Natural killer cell (primary cell): Measurements from ENCODE around the gene DDX10. TPM values are rescaled to one million over a fixed set of nuclear protein-coding genes. Genes with fewer than 3 reads are reported as not detected.

Source experiments
- ATAC-seq, 3 donors: fragments of 150-1000 bp in 2 of 3; fragments of 200-7000 bp in 1 of 3; cut with Tn5 transposase; 1 replicate in 1 of 3; 2 replicates in 2 of 3; pipeline ENCODE4 v1.10.0; 2021; ENCODE audit warnings: mild to moderate bottlenecking in 2 of 3, moderate library complexity in 2 of 3
- DNase-seq, 2 donors: peaks; one replicate each; pipeline versions ENCODE4 v3.0.0 to v3.0.0-alpha.2; 2013 to 2021; ENCODE audit warnings: mixed read lengths in 1 of 2
- H3K27ac ChIP-seq: one replicate; pipeline ENCODE4 v1.5.1; 2013; ENCODE audit warnings: mild to moderate bottlenecking, low read length
- H3K27me3 ChIP-seq: one replicate; pipeline ENCODE4 v1.6.1; 2013; ENCODE audit warnings: low read length; ENCODE audit not compliant: control insufficient read depth, insufficient read depth
- H3K36me3 ChIP-seq: one replicate; pipeline ENCODE4 v1.6.1; 2013; ENCODE audit warnings: low read length; ENCODE audit not compliant: control insufficient read depth, insufficient read depth
- H3K4me1 ChIP-seq: one replicate; pipeline ENCODE4 v1.6.1; 2013; ENCODE audit warnings: low read length; ENCODE audit not compliant: control insufficient read depth, insufficient read depth
- H3K4me3 ChIP-seq: one replicate; pipeline ENCODE4 v1.5.1; 2013; ENCODE audit warnings: low read length
- H3K9me3 ChIP-seq: one replicate; pipeline ENCODE4 v1.6.1; 2013; ENCODE audit warnings: low read length; ENCODE audit not compliant: control insufficient read depth, insufficient read depth
- H3K27ac Mint-ChIP-seq, 2 donors: one replicate each; pipeline ENCODE4 v1.8.0; 2022; ENCODE audit warnings: mild to moderate bottlenecking in 2 of 2, mixed read lengths in 2 of 2, moderate library complexity in 1 of 2
- H3K27me3 Mint-ChIP-seq, 2 donors: one replicate each; pipeline ENCODE4 v1.8.0; 2022; ENCODE audit warnings: low read depth in 2 of 2, mixed read lengths in 2 of 2
- H3K36me3 Mint-ChIP-seq: one replicate; pipeline ENCODE4 v1.8.0; 2022; ENCODE audit warnings: mixed read lengths
- H3K4me1 Mint-ChIP-seq, 2 donors: one replicate each; pipeline ENCODE4 v1.8.0; 2022; ENCODE audit warnings: mixed read lengths in 2 of 2
- H3K4me3 Mint-ChIP-seq: one replicate; pipeline ENCODE4 v1.8.0; 2022; ENCODE audit warnings: mild to moderate bottlenecking, moderate library complexity, mixed read lengths
- H3K9me3 Mint-ChIP-seq, 2 donors: one replicate each; pipeline ENCODE4 v1.8.0; 2022; ENCODE audit warnings: mixed read lengths in 2 of 2
- CTCF ChIP-seq: fragments of 200-600 bp; IDR thresholded peaks from one replicate; pipeline ENCODE4 v1.8.0; 2022; ENCODE audit warnings: antibody characterized with exemption
- WGBS: methylation state at CpG from one replicate; pipeline ENCODE4 v1.1.7; 2013; ENCODE audit warnings: missing lambda C conversion rate; ENCODE audit not compliant: insufficient coverage; 5-methylcytosine and 5-hydroxymethylcytosine counted together
- intact Hi-C: fragments of 100-400 bp; cut with micrococcal nuclease; formaldehyde crosslinking; loops from one replicate; pipeline ENCODE4 v1.14.2; 2022
- total RNA-seq, 4 donors: library from RNA; stranded (reverse); fragments of 120-200 nt in 1 of 4; gene quantifications; one replicate each; pipeline versions ENCODE4 v1.2.3 to v1.2.4, GENCODE V29; 2013 to 2022

DDX10 gene
- total RNA-seq, 3 donors from 2014 or later (not counting 1 experiment from before 2014, with no cell fraction given), result 23.4 to 30.9 (median 24.9) TPM

DNA sequence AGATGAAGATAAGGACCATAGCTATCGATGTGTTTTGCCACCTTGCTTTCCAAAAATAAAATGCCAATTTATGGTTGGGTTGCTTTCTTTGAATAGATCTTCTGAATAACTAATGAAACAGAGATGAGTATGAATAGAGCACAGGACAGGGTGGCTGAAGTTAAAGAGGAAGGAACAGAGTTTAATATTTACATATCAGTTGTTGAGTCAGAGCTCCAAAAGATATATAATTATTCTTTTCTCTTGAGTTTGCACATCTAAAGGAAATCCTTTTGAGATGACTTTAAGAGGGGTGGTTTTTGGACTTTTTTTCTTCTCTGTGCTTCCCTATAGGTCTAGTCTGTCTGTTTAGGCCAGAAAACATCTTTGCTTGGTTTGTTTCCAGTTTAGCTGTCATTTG is 115.2 kb downstream of the DDX10 start:
- Mint-ChIP-seq H3K9me3 (peaks cover 0 to 3% of the 10 kb centered on the region in 2 donors), H3K4me3 (no peak overlapping the region), H3K4me1 (peaks cover 34 to 39% of the 10 kb centered on the region in 2 donors), H3K27ac (peak overlapping the region in 1 of 2 donors; percentile 53), H3K36me3 (no peaks in the 10 kb centered on the region), H3K27me3 (no peaks in the 10 kb centered on the region)
- DNase-seq (no peak), ATAC-seq (no peak)
- Histone ChIP-seq H3K9me3 (no peaks in the 10 kb centered on the region), H3K4me3 (no peak overlapping the region), H3K36me3 (no peaks in the 10 kb centered on the region), H3K27me3 (no peaks in the 10 kb centered on the region), H3K4me1 (no peaks in the 10 kb centered on the region), H3K27ac (no peak overlapping the region)
- intact Hi-C loops, result no loop called here
- 58% methylated on average over 1 of the region's 1 CpG for WGBS
- TF ChIP-seq CTCF, result no peak

DNA sequence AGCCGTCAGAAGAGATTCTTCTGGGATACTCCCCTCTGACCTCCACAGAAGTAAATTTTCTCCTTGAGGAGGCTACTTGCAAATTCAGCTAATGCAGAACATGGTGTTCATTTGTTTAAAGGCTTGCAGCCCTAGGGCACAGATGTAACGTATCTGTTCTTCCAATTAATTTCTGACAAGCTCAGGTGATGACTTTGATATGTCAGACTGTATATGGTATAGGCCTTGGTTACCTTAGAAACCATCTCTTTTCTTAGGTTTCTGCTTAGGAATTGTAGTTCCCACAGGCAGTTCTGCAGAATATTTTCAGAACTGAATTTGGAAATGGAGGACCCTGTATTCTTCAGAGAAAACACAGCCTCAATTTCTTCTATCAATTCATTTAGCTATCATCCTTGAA is 117.1 kb downstream of the DDX10 start:
- ATAC-seq (no peak), DNase-seq (no peak)
- no peak for TF ChIP-seq CTCF
- no peaks in the 10 kb centered on the region for H3K9me3 ChIP-seq
- intact Hi-C loops, result no loop called here
- no peaks in the 10 kb centered on the region for H3K4me1 ChIP-seq
- 86% methylated on average over 2 of the region's 2 CpGs for WGBS
- no peaks in the 10 kb centered on the region for H3K36me3 ChIP-seq
- Mint-ChIP-seq H3K36me3 (no peaks in the 10 kb centered on the region), H3K4me1 (peaks cover 49 to 55% of the 10 kb centered on the region in 2 donors), H3K27ac (peak overlapping the region; percentile 49 to 63), H3K4me3 (no peak overlapping the region), H3K9me3 (peaks cover 0 to 3% of the 10 kb centered on the region in 2 donors), H3K27me3 (no peaks in the 10 kb centered on the region)
- H3K4me3 ChIP-seq, result no peak overlapping the region
- no peaks in the 10 kb centered on the region for H3K27me3 ChIP-seq
- H3K27ac ChIP-seq, result no peak overlapping the region

DNA sequence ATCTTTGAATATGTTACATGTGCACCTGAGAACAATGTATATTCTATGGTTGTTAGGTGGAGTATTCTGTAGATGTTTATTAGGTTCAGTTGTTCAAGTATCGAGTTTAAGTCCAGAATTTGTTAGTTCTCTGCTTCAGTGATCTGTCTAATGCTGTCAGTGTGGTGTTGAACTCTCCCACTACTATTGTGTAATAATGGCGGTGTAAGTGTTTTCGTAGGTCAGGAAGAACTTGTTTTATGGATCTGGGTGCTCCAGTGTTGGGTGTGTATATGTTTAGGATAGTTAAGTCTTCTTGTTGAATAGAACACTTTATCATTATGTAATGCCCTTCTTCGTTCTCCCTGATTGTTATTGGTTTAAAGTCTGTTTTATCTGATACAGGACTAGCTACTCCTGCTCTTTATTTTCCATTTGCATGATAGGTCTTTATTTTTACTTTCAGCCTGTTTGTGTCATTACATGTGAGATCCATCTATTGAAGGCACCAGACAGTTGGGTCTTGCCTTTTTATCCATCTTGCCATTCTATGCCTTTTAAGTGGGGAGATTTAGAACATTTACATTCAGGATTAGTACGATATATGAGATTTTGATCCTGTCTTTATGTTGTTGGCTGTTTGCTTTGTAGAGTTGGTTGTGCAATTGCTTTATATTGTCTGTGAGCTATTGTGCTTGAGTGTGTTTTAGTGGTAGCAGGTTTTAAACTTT is 121.6 kb downstream of the DDX10 start:
- no peaks in the 10 kb centered on the region for H3K27me3 Mint-ChIP-seq
- ATAC-seq (no peak), DNase-seq (no peak)
- TF ChIP-seq CTCF, result no peak
- 90% methylated on average over 4 of the region's 5 CpGs for WGBS
- Histone ChIP-seq H3K27me3 (no peaks in the 10 kb centered on the region), H3K4me1 (no peaks in the 10 kb centered on the region), H3K9me3 (no peaks in the 10 kb centered on the region), H3K4me3 (no peak overlapping the region), H3K36me3 (no peaks in the 10 kb centered on the region), H3K27ac (no peak overlapping the region)
- H3K36me3 Mint-ChIP-seq, result no peaks in the 10 kb centered on the region
- H3K9me3 Mint-ChIP-seq, result no peaks in the 10 kb centered on the region
- no peak overlapping the region for H3K27ac Mint-ChIP-seq
- intact Hi-C loops, result no loop called here
- H3K4me1 Mint-ChIP-seq, result peaks cover 48 to 56% of the 10 kb centered on the region in 2 donors
- no peak overlapping the region for H3K4me3 Mint-ChIP-seq

DNA sequence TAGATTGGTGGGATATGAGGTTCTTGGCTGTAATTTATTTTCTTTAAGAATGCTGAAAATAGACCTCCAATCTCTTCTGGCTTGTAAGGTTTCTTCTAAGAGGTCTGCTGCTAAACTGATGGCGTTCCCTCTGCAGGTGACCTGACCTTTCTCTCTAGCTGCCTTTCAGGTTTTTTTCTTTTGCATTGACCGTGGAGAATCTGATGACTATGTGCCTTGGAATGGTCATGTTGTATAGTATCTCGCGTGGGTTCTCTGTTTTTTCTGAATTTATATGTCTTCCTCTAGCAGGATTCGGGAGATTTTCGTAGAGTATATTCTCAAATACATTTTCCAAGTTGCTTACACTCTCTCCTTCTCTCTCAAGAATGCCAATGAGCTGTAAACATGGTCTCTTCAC is 122.2 kb downstream of the DDX10 start:
- Histone ChIP-seq H3K4me1 (no peaks in the 10 kb centered on the region), H3K9me3 (no peaks in the 10 kb centered on the region), H3K36me3 (no peaks in the 10 kb centered on the region), H3K4me3 (no peak overlapping the region), H3K27me3 (no peaks in the 10 kb centered on the region), H3K27ac (no peak overlapping the region)
- no peaks in the 10 kb centered on the region for H3K9me3 Mint-ChIP-seq
- H3K36me3 Mint-ChIP-seq, result no peaks in the 10 kb centered on the region
- no peaks in the 10 kb centered on the region for H3K27me3 Mint-ChIP-seq
- ATAC-seq, result no peak
- peaks cover 44 to 50% of the 10 kb centered on the region in 2 donors for H3K4me1 Mint-ChIP-seq
- H3K27ac Mint-ChIP-seq, result no peak overlapping the region
- TF ChIP-seq CTCF, result no peak
- no peak for DNase-seq
- WGBS, result 97% methylated on average over 6 of the region's 6 CpGs
- H3K4me3 Mint-ChIP-seq, result no peak overlapping the region
- intact Hi-C loops, result no loop called here
